HepG2 (cell line): Measurements from ENCODE around the gene ABHD17C. TPM values are rescaled to one million over a fixed set of nuclear protein-coding genes. Genes with fewer than 3 reads are reported as not detected.
A peak's percentile ranks its signal among the peaks of the same experiment; 100 is the strongest.

Source experiments
- CC2D1A ChIP-seq: sonication (generic); formaldehyde crosslinking; IDR thresholded peaks from 2 replicates; pipeline ENCODE4 v1.8.1; 2023; ENCODE audit warnings: mild to moderate bottlenecking, missing genetic modification reagents
- CENPX ChIP-seq: sonication (generic); formaldehyde crosslinking; IDR thresholded peaks from 2 replicates; pipeline ENCODE4 v1.9.0; 2021; ENCODE audit warnings: mild to moderate bottlenecking, missing genetic modification reagents, moderate library complexity
- FLYWCH1 ChIP-seq: sonication (generic); formaldehyde crosslinking; IDR thresholded peaks from 2 replicates; pipeline ENCODE4 v1.8.1; 2023; ENCODE audit warnings: mild to moderate bottlenecking, missing genetic modification reagents
- HHEX ChIP-seq: IDR thresholded peaks from 2 replicates; pipeline ENCODE4 v1.6.1; 2016; ENCODE audit warnings: control low read depth
- HMG20B ChIP-seq: conservative IDR thresholded peaks from 2 replicates; pipeline ENCODE4 v1.6.1; 2016; ENCODE audit warnings: missing genetic modification reagents, missing compliant biosample characterization
- HOXD1 ChIP-seq: sonication (generic); formaldehyde crosslinking; IDR thresholded peaks from 2 replicates; pipeline ENCODE4 v1.5.0; 2020; ENCODE audit warnings: missing genetic modification reagents
- PHF21A ChIP-seq: sonication (generic); formaldehyde crosslinking; IDR thresholded peaks from 2 replicates; pipeline ENCODE4 v1.5.0; 2020; ENCODE audit warnings: mild to moderate bottlenecking, missing genetic modification reagents
- RAD21 ChIP-seq: fragments of 450-650 bp; formaldehyde crosslinking; IDR thresholded peaks from 2 replicates; pipeline ENCODE4 v1.5.0; 2020; ENCODE audit warnings: mild to moderate bottlenecking
- RAD51 ChIP-seq: fragments of 450-650 bp; IDR thresholded peaks from 2 replicates; pipeline ENCODE4 v1.6.1; 2016; ENCODE audit warnings: borderline replicate concordance
- RARG ChIP-seq: sonication (generic); formaldehyde crosslinking; IDR thresholded peaks from 2 replicates; pipeline ENCODE4 v1.4.0; 2020; ENCODE audit warnings: low read depth, mild to moderate bottlenecking, missing genetic modification reagents
- RBFOX2 ChIP-seq: fragments of 200-400 bp; formaldehyde crosslinking; IDR thresholded peaks from 2 replicates; pipeline ENCODE4 v1.6.1; 2017; ENCODE audit warnings: low read depth, mild to moderate bottlenecking, low read length
- SALL2 ChIP-seq: sonication (generic); formaldehyde crosslinking; IDR thresholded peaks from 2 replicates; pipeline ENCODE4 v1.8.1; 2023; ENCODE audit warnings: mild to moderate bottlenecking, missing genetic modification reagents, inconsistent platforms
- SNRNP70 ChIP-seq: fragments of 200-400 bp; formaldehyde crosslinking; IDR thresholded peaks from 2 replicates; pipeline ENCODE4 v1.6.1; 2017; ENCODE audit warnings: mild to moderate bottlenecking, low read depth, low read length, moderate library complexity
- TAF1 ChIP-seq: sonication (generic); formaldehyde crosslinking; IDR thresholded peaks from 2 replicates; pipeline ENCODE4 v1.4.0; 2020; ENCODE audit warnings: missing genetic modification reagents
- U2AF2 ChIP-seq: fragments of 200-400 bp; formaldehyde crosslinking; IDR thresholded peaks from 2 replicates; pipeline ENCODE4 v1.6.1; 2017; ENCODE audit warnings: low read depth, mild to moderate bottlenecking, low read length
- YEATS2 ChIP-seq: sonication (generic); formaldehyde crosslinking; IDR thresholded peaks from 2 replicates; pipeline ENCODE4 v1.4.0; 2020; ENCODE audit warnings: missing genetic modification reagents, borderline replicate concordance
- ZFAT ChIP-seq: sonication (generic); formaldehyde crosslinking; conservative IDR thresholded peaks from 2 replicates; pipeline ENCODE4 v1.8.1; 2023; ENCODE audit warnings: missing genetic modification reagents, inconsistent platforms
- ZNF138 ChIP-seq: sonication (generic); formaldehyde crosslinking; IDR thresholded peaks from 2 replicates; pipeline ENCODE4 v1.5.0; 2020; ENCODE audit warnings: mild to moderate bottlenecking, low read depth, missing genetic modification reagents
- ZNF20 ChIP-seq: sonication (generic); formaldehyde crosslinking; IDR thresholded peaks from 2 replicates; pipeline ENCODE4 v1.4.0; 2020; ENCODE audit warnings: mild to moderate bottlenecking, moderate library complexity, missing genetic modification reagents
- ZNF253 ChIP-seq: sonication (generic); formaldehyde crosslinking; IDR thresholded peaks from 2 replicates; pipeline ENCODE4 v1.8.0; 2022; ENCODE audit warnings: mild to moderate bottlenecking, missing genetic modification reagents, borderline replicate concordance
- ZNF317 ChIP-seq: sonication (generic); formaldehyde crosslinking; IDR thresholded peaks from 2 replicates; pipeline ENCODE4 v1.5.0; 2020; ENCODE audit warnings: mild to moderate bottlenecking, missing genetic modification reagents
- ZNF331 ChIP-seq: sonication (generic); formaldehyde crosslinking; IDR thresholded peaks from 2 replicates; pipeline ENCODE4 v1.4.0; 2020; ENCODE audit warnings: missing genetic modification reagents
- ZNF335 ChIP-seq: sonication (generic); formaldehyde crosslinking; IDR thresholded peaks from 2 replicates; pipeline ENCODE4 v1.4.0; 2020; ENCODE audit warnings: missing genetic modification reagents
- ZNF432 ChIP-seq: sonication (generic); formaldehyde crosslinking; IDR thresholded peaks from 2 replicates; pipeline ENCODE4 v1.5.0; 2020; ENCODE audit warnings: missing genetic modification reagents, mild to moderate bottlenecking, borderline replicate concordance
- ZNF441 ChIP-seq: sonication (generic); formaldehyde crosslinking; IDR thresholded peaks from 2 replicates; pipeline ENCODE4 v1.7.0; 2021; ENCODE audit warnings: missing genetic modification reagents, borderline replicate concordance
- ZNF543 ChIP-seq: sonication (generic); formaldehyde crosslinking; IDR thresholded peaks from 2 replicates; pipeline ENCODE4 v1.4.0; 2020; ENCODE audit warnings: mild to moderate bottlenecking, missing genetic modification reagents
- polyA plus RNA-seq, 8 experiments: library from polyadenylated mRNA; depleted of rRNA in 3 of 8; stranded (reverse) in 7 of 8; unstranded in 1 of 8; fragments of >200 nt; fragmentation: Illumina TruSeq in 4 of 8; extraction: Trizol in 4 of 8; gene quantifications; 2 replicates each; pipeline versions ENCODE4 v1.2.1 to v1.2.3, GENCODE V29; 2011 to 2016; ENCODE audit warnings: low read depth in 4 of 8, missing spikeins in 1 of 8, mixed read lengths in 1 of 8; ENCODE audit not compliant: insufficient read depth in 1 of 8
- total RNA-seq, 5 experiments: library from RNA; depleted of rRNA; stranded (reverse); fragments of >200 nt; fragmentation: Illumina TruSeq; extraction: Trizol; gene quantifications; 2 replicates each; pipeline ENCODE4 v1.2.3, GENCODE V29; 2016; ENCODE audit warnings: low read depth in 1 of 5
- TF ChIP-seq, protein P1 (sequence below): IDR thresholded peaks from 2 replicates; pipeline ENCODE4 v1.6.1; 2016; ENCODE audit warnings: missing compliant biosample characterization, missing genetic modification reagents, borderline replicate concordance
- TF ChIP-seq, protein P2 (sequence below): sonication (generic); formaldehyde crosslinking; IDR thresholded peaks from 2 replicates; pipeline ENCODE4 v1.8.0; 2022; ENCODE audit warnings: missing genetic modification reagents, low read depth, mild to moderate bottlenecking, borderline replicate concordance
- TF ChIP-seq, protein P3 (sequence below): sonication (generic); formaldehyde crosslinking; IDR thresholded peaks from 2 replicates; pipeline ENCODE4 v1.4.0; 2020; ENCODE audit warnings: mild to moderate bottlenecking, missing genetic modification reagents

The ABHD17C gene
- total and polyA plus RNA-seq, 2 of the 13 experiments (the other 11 are each of a cell fraction or from before 2014, with no cell fraction given), result 2.9 to 3.9 TPM

DNA sequence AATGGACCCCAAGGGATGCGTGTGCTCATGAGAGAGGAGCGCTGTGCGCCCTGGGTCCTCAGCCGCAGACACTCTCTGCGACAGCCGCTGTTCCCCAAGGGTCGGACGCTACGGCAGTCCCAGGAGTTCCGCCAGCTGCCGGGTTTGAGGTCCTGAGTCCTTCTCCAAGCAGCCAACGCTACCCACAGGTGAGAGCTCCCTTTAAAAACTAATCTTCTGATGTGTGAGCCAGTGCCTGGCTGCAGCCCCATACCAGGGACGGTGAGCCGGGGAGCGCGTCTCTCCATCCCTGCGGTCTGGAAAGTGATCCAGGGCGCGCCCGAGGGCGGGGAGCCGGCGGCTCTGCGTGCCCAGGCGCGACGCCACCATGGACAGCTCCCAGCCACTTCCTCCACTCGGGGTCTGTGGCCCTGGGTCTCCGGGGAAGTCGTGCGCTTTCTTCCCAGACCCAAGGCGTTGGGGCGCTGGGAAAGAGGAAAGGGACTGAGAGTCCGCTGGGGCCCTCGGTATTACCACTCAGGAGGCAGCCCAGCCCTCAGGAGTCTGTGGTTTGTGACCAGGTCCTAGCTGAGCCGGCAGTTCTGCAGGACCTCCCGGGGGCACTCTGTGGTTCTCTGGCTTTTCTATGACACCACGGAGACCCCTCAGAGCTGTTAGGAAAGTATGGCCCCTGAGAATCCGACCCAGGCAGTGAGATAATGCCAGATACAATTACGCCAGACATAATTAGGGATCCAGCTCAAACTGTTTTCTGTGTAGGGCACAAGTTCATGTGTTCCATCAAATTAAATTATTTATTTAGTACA is 85.5 kb downstream of the ABHD17C start (continued):
- TF ChIP-seq RARG (no peak; the same call in 1 of the 2 replicates), ZNF138 (peak; percentile 94; the same call in 1 of the 2 replicates), HMG20B (peak; percentile 87), HHEX (CRISPR knock-in tag) (no peak), ZNF335 (no peak; the same call in 1 of the 2 replicates), ZNF543 (peak; percentile 91; the same call in 1 of the 2 replicates), CC2D1A (CRISPR knock-in tag) (no peak), TAF1 (CRISPR knock-in tag) (peak; percentile 46; the same call in 1 of the 2 replicates), ZNF20 (no peak), ZNF432 (no peak), HOXD1 (CRISPR knock-in tag) (peak; percentile 97), ZNF331 (CRISPR knock-in tag) (peak; percentile 95), ZNF441 (peak; percentile 92), PHF21A (CRISPR knock-in tag) (no peak), RAD21 (CRISPR knock-in tag) (peak; percentile 53), CENPX (CRISPR knock-in tag) (no peak), SNRNP70 (no peak), RAD51 (no peak), SALL2 (CRISPR knock-in tag) (peak; percentile 90), RBFOX2 (peak; percentile 52; the same call in 1 of the 2 replicates), ZNF253 (peak; percentile 96), ZNF317 (CRISPR knock-in tag) (peak; percentile 63; the same call in 1 of the 2 replicates), YEATS2 (CRISPR knock-in tag) (peak; percentile 57; the same call in 1 of the 2 replicates), ZFAT (0 out of 2 replicates have a peak, but pooled peaks have one; percentile 76), FLYWCH1 (peak; percentile 90; the same call in 1 of the 2 replicates), U2AF2 (no peak)
- TF ChIP-seq, protein P1, sequence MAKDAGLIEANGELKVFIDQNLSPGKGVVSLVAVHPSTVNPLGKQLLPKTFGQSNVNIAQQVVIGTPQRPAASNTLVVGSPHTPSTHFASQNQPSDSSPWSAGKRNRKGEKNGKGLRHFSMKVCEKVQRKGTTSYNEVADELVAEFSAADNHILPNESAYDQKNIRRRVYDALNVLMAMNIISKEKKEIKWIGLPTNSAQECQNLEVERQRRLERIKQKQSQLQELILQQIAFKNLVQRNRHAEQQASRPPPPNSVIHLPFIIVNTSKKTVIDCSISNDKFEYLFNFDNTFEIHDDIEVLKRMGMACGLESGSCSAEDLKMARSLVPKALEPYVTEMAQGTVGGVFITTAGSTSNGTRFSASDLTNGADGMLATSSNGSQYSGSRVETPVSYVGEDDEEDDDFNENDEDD (CRISPR knock-in tag), result peak; percentile 70; the same call in 1 of the 2 replicates
- TF ChIP-seq, protein P2, sequence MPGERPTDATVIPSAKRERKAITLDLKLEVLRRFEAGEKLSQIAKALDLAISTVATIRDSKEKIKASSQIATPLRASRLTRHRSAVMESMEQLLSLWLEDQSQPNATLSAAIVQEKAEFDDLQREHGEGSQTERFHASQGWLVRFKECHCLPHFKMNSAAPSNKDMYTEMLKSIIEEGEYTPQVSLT (CRISPR knock-in tag), result 0 out of 2 replicates have a peak, but pooled peaks have one; percentile 56
- TF ChIP-seq, protein P3, sequence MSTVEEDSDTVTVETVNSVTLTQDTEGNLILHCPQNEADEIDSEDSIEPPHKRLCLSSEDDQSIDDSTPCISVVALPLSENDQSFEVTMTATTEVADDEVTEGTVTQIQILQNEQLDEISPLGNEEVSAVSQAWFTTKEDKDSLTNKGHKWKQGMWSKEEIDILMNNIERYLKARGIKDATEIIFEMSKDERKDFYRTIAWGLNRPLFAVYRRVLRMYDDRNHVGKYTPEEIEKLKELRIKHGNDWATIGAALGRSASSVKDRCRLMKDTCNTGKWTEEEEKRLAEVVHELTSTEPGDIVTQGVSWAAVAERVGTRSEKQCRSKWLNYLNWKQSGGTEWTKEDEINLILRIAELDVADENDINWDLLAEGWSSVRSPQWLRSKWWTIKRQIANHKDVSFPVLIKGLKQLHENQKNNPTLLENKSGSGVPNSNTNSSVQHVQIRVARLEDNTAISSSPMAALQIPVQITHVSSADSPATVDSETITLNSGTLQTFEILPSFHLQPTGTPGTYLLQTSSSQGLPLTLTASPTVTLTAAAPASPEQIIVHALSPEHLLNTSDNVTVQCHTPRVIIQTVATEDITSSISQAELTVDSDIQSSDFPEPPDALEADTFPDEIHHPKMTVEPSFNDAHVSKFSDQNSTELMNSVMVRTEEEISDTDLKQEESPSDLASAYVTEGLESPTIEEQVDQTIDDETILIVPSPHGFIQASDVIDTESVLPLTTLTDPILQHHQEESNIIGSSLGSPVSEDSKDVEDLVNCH (CRISPR knock-in tag), result no peak
